HAP-1 (cell line): ENCODE results near the gene TSSK2.

ENCODE experiments used
- DNase-seq, 2 experiments: peaks; one replicate each; pipeline ENCODE4 v3.0.0-alpha.2; 2016 to 2020; ENCODE audit warnings: low spot score in 2 of 2
- H3K27me3 ChIP-seq: fragments of 250-450 bp; sonication (Bioruptor Pico); 2 replicates; pipeline ENCODE4 v1.5.1; 2020; ENCODE audit warnings: low read depth, mild to moderate bottlenecking, moderate library complexity
- H3K36me3 ChIP-seq: fragments of 250-450 bp; sonication (Bioruptor Pico); replicated peaks from 2 replicates; pipeline ENCODE4 v1.5.1; 2020; ENCODE audit warnings: mild to moderate bottlenecking
- H3K4me1 ChIP-seq: fragments of 250-450 bp; sonication (Bioruptor Pico); 2 replicates; pipeline ENCODE4 v1.5.1; 2020; ENCODE audit warnings: mild to moderate bottlenecking
- H3K4me3 ChIP-seq: fragments of 250-450 bp; sonication (Bioruptor Pico); 2 replicates; pipeline ENCODE4 v1.5.1; 2020; ENCODE audit warnings: mild to moderate bottlenecking, moderate library complexity
- H3K9me3 ChIP-seq: fragments of 250-450 bp; sonication (Bioruptor Pico); 2 replicates; pipeline ENCODE4 v1.5.1; 2020; ENCODE audit warnings: mild to moderate bottlenecking, moderate library complexity
- in situ Hi-C: fragments of 300-500 bp; cut with MboI; formaldehyde crosslinking; loops from 3 replicates; pipeline ENCODE4 v1.14.3; 2020; ENCODE audit warnings: low sequenced_read_pairs, inconsistent platforms, mixed read lengths

TSSK2 gene

GRCh38 chr22:19123936-19124335 lies 7.2 kb upstream of the TSSK2 start:
- no peak for DNase-seq
- H3K4me1 ChIP-seq: peaks cover 15% of the 10 kb centered on the region
- no peaks in the 10 kb centered on the region for H3K27me3 ChIP-seq
- peaks cover 4% of the 10 kb centered on the region; the same call in 1 of the 2 replicates for H3K36me3 ChIP-seq
- in situ Hi-C loops: no loop called here
- no peak overlapping the region for H3K4me3 ChIP-seq
- no peaks in the 10 kb centered on the region for H3K9me3 ChIP-seq

- no peak for DNase-seq
- in situ Hi-C loops: no loop called here
- peaks cover 15% of the 10 kb centered on the region for H3K4me1 ChIP-seq
- H3K4me3 ChIP-seq: no peak overlapping the region
- no peaks in the 10 kb centered on the region for H3K9me3 ChIP-seq
- H3K27me3 ChIP-seq: no peaks in the 10 kb centered on the region
- no peaks in the 10 kb centered on the region; the same call in 1 of the 2 replicates for H3K36me3 ChIP-seq
Observed at GRCh38 chr22:19124377-19124776, 6.7 kb upstream of the TSSK2 start.

- in situ Hi-C loops: no loop called here
- no peak for DNase-seq
- no peak overlapping the region for H3K4me3 ChIP-seq
Observed at GRCh38 chr22:19125011-19125410, 6.1 kb upstream of the TSSK2 start.

GRCh38 chr22:19125474-19126308 lies 5.4 kb upstream of the TSSK2 start:
- no peak overlapping the region for H3K4me3 ChIP-seq

More at GRCh38 chr22:19125011-19125410, 6.1 kb upstream of the TSSK2 start:
- Histone ChIP-seq H3K27me3 (no peaks in the 10 kb centered on the region), H3K4me1 (peaks cover 13% of the 10 kb centered on the region), H3K36me3 (no peaks in the 10 kb centered on the region; the same call in 1 of the 2 replicates), H3K9me3 (no peaks in the 10 kb centered on the region)

GRCh38 chr22:19126309-19127273 lies 4.5 kb upstream of the TSSK2 start:
- in situ Hi-C loops: no loop called here
- no peak for DNase-seq

More at GRCh38 chr22:19125474-19126308, 5.4 kb upstream of the TSSK2 start:
- in situ Hi-C loops: no loop called here
- Histone ChIP-seq H3K27me3 (no peaks in the 10 kb centered on the region), H3K36me3 (no peaks in the 10 kb centered on the region), H3K4me1 (peaks cover 8% of the 10 kb centered on the region), H3K9me3 (no peaks in the 10 kb centered on the region)
- DNase-seq: no peak

GRCh38 chr22:19127329-19128008 lies 3.6 kb upstream of the TSSK2 start:
- no peak overlapping the region for H3K4me3 ChIP-seq
- H3K4me1 ChIP-seq: peaks cover 5% of the 10 kb centered on the region; the same call in 1 of the 2 replicates
- in situ Hi-C loops: no loop called here
- no peaks in the 10 kb centered on the region for H3K9me3 ChIP-seq
- no peaks in the 10 kb centered on the region; the same call in 1 of the 2 replicates for H3K36me3 ChIP-seq
- H3K27me3 ChIP-seq: no peaks in the 10 kb centered on the region
- DNase-seq: no peak

More at GRCh38 chr22:19126309-19127273, 4.5 kb upstream of the TSSK2 start:
- H3K36me3 ChIP-seq: no peaks in the 10 kb centered on the region
- no peaks in the 10 kb centered on the region for H3K9me3 ChIP-seq
- peaks cover 5% of the 10 kb centered on the region; the same call in 1 of the 2 replicates for H3K4me1 ChIP-seq
- H3K4me3 ChIP-seq: no peak overlapping the region
- no peaks in the 10 kb centered on the region for H3K27me3 ChIP-seq

- no peak for DNase-seq
- H3K36me3 ChIP-seq: no peaks in the 10 kb centered on the region; the same call in 1 of the 2 replicates
- in situ Hi-C loops: no loop called here
Observed at GRCh38 chr22:19128009-19128401, 3.1 kb upstream of the TSSK2 start.

GRCh38 chr22:19128946-19129727 lies 2.0 kb upstream of the TSSK2 start:
- DNase-seq: no peak
- Histone ChIP-seq H3K4me1 (no peaks in the 10 kb centered on the region), H3K36me3 (peaks cover 11% of the 10 kb centered on the region), H3K4me3 (no peak overlapping the region), H3K9me3 (no peaks in the 10 kb centered on the region), H3K27me3 (no peaks in the 10 kb centered on the region)
- in situ Hi-C loops: no loop called here

More at GRCh38 chr22:19128009-19128401, 3.1 kb upstream of the TSSK2 start:
- no peaks in the 10 kb centered on the region for H3K9me3 ChIP-seq
- peaks cover under 1% of the 10 kb centered on the region; the same call in 1 of the 2 replicates for H3K4me1 ChIP-seq
- no peaks in the 10 kb centered on the region for H3K27me3 ChIP-seq
- H3K4me3 ChIP-seq: no peak overlapping the region

- Histone ChIP-seq H3K4me1 (no peaks in the 10 kb centered on the region), H3K4me3 (no peak overlapping the region), H3K9me3 (no peaks in the 10 kb centered on the region), H3K27me3 (no peaks in the 10 kb centered on the region), H3K36me3 (peaks cover 18% of the 10 kb centered on the region)
- in situ Hi-C loops: no loop called here
- no peak for DNase-seq
Observed at GRCh38 chr22:19129871-19130270, 1.2 kb upstream of the TSSK2 start.

- no peak overlapping the region for H3K4me3 ChIP-seq
- peaks cover 26% of the 10 kb centered on the region for H3K36me3 ChIP-seq
- H3K4me1 ChIP-seq: no peaks in the 10 kb centered on the region
Observed at GRCh38 chr22:19131685-19132015, 542 bp downstream of the TSSK2 start.

GRCh38 chr22:19132153-19132552 lies 1.0 kb downstream of the TSSK2 start:
- DNase-seq: no peak
- H3K36me3 ChIP-seq: peaks cover 29% of the 10 kb centered on the region
- H3K27me3 ChIP-seq: no peaks in the 10 kb centered on the region
- no peaks in the 10 kb centered on the region for H3K4me1 ChIP-seq
- H3K4me3 ChIP-seq: no peak overlapping the region
- H3K9me3 ChIP-seq: no peaks in the 10 kb centered on the region
- in situ Hi-C loops: no loop called here

More at GRCh38 chr22:19131685-19132015, 542 bp downstream of the TSSK2 start:
- in situ Hi-C loops: no loop called here
- H3K9me3 ChIP-seq: no peaks in the 10 kb centered on the region
- DNase-seq: no peak
- H3K27me3 ChIP-seq: no peaks in the 10 kb centered on the region

GRCh38 chr22:19132693-19133400 lies 1.7 kb downstream of the TSSK2 start:
- H3K36me3 ChIP-seq: peaks cover 36% of the 10 kb centered on the region
- DNase-seq: no peak
- no peaks in the 10 kb centered on the region for H3K4me1 ChIP-seq
- no peaks in the 10 kb centered on the region for H3K9me3 ChIP-seq
- in situ Hi-C loops: no loop called here
- no peak overlapping the region for H3K4me3 ChIP-seq
- H3K27me3 ChIP-seq: no peaks in the 10 kb centered on the region
